22Rv1 (cell line): Measurements from ENCODE around the gene ANKK1.

Source experiments
- ZFX ChIP-seq: fragments of 450-650 bp; IDR thresholded peaks from 2 replicates; pipeline ENCODE4 v1.6.1; 2017; ENCODE audit warnings: antibody characterized with exemption, borderline replicate concordance
- TF ChIP-seq, protein P1 (sequence below): fragments of 450-650 bp; IDR thresholded peaks from 2 replicates; pipeline ENCODE4 v1.5.1; 2017; ENCODE audit warnings: mild to moderate bottlenecking

DNA sequence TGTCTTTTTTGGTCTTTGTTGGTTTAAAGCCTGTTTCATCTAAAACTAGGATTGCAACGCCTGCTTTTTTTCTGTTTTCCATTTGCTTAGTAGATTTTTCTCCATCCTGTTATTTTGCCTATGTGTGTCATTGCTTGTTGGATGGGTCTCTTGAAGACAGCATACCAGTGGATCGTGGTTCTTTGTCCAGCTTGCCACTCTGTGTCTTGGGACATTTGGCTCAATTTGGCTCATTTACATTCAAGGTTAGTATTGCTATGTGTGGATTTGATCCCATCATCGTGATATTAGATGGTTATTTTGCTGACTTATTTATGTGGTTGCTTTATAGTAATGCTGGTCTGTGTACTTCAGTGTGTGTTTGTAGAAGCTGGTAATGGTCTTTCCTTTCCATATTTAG is 31.4 kb upstream of the ANKK1 start:
- TF ChIP-seq, protein P1, sequence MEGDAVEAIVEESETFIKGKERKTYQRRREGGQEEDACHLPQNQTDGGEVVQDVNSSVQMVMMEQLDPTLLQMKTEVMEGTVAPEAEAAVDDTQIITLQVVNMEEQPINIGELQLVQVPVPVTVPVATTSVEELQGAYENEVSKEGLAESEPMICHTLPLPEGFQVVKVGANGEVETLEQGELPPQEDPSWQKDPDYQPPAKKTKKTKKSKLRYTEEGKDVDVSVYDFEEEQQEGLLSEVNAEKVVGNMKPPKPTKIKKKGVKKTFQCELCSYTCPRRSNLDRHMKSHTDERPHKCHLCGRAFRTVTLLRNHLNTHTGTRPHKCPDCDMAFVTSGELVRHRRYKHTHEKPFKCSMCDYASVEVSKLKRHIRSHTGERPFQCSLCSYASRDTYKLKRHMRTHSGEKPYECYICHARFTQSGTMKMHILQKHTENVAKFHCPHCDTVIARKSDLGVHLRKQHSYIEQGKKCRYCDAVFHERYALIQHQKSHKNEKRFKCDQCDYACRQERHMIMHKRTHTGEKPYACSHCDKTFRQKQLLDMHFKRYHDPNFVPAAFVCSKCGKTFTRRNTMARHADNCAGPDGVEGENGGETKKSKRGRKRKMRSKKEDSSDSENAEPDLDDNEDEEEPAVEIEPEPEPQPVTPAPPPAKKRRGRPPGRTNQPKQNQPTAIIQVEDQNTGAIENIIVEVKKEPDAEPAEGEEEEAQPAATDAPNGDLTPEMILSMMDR, result no peak
- no peak for TF ChIP-seq ZFX
